Chondrocyte (in vitro differentiated cells): ENCODE measurements around the gene ABCA1. TPM values are rescaled to one million over a fixed set of nuclear protein-coding genes. Genes with fewer than 3 reads are reported as not detected.

Experiments used
- DNase-seq: peaks from one replicate; pipeline ENCODE4 v3.0.0; 2021; ENCODE audit warnings: mixed read lengths, low spot score
- H3K27ac Mint-ChIP-seq: one replicate; pipeline ENCODE4 v1.8.0; 2021; ENCODE audit warnings: mild to moderate bottlenecking, moderate library complexity, mixed read lengths; ENCODE audit not compliant: unreplicated experiment
- H3K27me3 Mint-ChIP-seq: 2 replicates; pipeline ENCODE4 v1.8.0; 2021; ENCODE audit warnings: low read depth, mixed read lengths
- H3K36me3 Mint-ChIP-seq: 2 replicates; pipeline ENCODE4 v1.8.0; 2021; ENCODE audit warnings: low read depth, mixed read lengths
- H3K4me1 Mint-ChIP-seq: 2 replicates; pipeline ENCODE4 v1.8.0; 2021; ENCODE audit warnings: low read depth, mild to moderate bottlenecking, mixed read lengths
- H3K4me3 Mint-ChIP-seq: one replicate; pipeline ENCODE4 v1.8.0; 2021; ENCODE audit warnings: mild to moderate bottlenecking, moderate library complexity, mixed read lengths; ENCODE audit not compliant: unreplicated experiment
- H3K9me3 Mint-ChIP-seq: 2 replicates; pipeline ENCODE4 v1.8.0; 2021; ENCODE audit warnings: low read depth, mixed read lengths
- total RNA-seq: library from RNA; stranded (reverse); gene quantifications from 3 replicates; pipeline ENCODE4 v1.2.1, GENCODE V29; 2021
- TF ChIP-seq, protein P1 (sequence below): fragments of 200-600 bp; sonication (generic); IDR thresholded peaks from 2 replicates; pipeline ENCODE4 v1.5.0; 2021; ENCODE audit warnings: antibody characterized with exemption, mild to moderate bottlenecking, moderate library complexity

Gene ABCA1
- total RNA-seq, 1 donor from 2014 or later, result 22.4 TPM

DNA sequence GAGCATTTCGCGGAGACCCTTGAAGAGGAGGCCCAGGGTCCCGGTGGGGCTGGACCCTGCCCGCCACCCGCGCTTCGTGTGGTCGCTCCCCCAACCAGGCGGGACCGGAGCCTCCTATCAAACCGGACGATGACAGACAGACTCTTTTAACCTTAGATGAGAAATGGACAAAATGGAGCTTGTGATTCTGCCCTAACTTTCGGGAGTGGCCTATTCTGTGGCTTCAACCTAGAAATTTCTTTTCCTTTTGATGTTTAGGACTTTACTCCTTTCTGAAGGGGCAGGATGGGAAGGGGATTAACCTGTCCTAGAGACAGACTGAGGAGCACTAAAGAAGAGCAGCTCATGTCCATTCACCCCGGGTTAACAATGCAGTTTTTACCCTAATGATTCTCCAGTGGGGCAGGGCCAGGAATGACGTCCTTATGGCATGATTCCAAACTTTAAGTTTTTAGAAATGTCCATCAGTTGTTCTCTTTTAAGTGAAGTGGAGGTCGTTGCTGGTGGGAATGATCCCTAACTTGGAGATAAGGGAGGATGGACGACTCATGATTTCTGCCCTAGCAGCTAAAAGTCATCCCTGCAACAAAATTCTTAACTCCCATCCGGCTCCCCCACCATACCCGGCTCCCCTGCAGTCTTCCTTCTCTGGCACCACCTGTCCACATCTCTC lies 179.5 kb downstream of the ABCA1 start:
- Mint-ChIP-seq H3K27ac (peak overlapping the region; percentile 98), H3K4me3 (peak overlapping the region; percentile 96), H3K4me1 (peaks cover 16% of the 10 kb centered on the region), H3K9me3 (no peaks in the 10 kb centered on the region), H3K27me3 (peaks cover 2% of the 10 kb centered on the region), H3K36me3 (peaks cover 7% of the 10 kb centered on the region)
- DNase-seq, result no peak
- TF ChIP-seq, protein P1, sequence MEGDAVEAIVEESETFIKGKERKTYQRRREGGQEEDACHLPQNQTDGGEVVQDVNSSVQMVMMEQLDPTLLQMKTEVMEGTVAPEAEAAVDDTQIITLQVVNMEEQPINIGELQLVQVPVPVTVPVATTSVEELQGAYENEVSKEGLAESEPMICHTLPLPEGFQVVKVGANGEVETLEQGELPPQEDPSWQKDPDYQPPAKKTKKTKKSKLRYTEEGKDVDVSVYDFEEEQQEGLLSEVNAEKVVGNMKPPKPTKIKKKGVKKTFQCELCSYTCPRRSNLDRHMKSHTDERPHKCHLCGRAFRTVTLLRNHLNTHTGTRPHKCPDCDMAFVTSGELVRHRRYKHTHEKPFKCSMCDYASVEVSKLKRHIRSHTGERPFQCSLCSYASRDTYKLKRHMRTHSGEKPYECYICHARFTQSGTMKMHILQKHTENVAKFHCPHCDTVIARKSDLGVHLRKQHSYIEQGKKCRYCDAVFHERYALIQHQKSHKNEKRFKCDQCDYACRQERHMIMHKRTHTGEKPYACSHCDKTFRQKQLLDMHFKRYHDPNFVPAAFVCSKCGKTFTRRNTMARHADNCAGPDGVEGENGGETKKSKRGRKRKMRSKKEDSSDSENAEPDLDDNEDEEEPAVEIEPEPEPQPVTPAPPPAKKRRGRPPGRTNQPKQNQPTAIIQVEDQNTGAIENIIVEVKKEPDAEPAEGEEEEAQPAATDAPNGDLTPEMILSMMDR, result no peak

GRCh38 chr9:104747565-104748358 lies 180.2 kb downstream of the ABCA1 start, which contains the start of gene NIPSNAP3A:
Gene NIPSNAP3A (plus strand): TSS chr9:104747683. CDS start chr9:104747793, 110 bp downstream.
- Mint-ChIP-seq H3K27ac (peak within 1 kb of the TSS; percentile 98), H3K36me3 (peaks cover 4% of the 10 kb centered on the region), H3K4me1 (peaks cover 19% of the 10 kb centered on the region), H3K27me3 (peaks cover 2% of the 10 kb centered on the region), H3K9me3 (no peaks in the 10 kb centered on the region), H3K4me3 (peak within 1 kb of the TSS; percentile 96)
- TF ChIP-seq, protein P1, result peak; percentile 14
- DNase-seq, result peak; percentile 94

DNA sequence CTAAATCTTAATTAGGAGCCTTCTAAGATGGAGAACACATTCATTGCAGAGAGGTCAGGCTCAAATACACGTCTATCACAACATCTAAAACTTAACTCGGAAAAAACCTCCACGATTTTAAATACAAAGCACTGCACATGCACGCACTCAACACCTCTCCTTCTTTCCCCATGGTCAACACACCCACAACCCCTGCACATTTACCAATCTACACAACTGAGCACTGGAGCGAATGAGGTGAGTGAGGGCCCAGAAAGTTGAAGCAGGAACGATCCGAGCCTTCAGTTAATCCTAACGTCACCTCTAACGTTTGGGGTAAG lies 180.8 kb downstream of the ABCA1 start:
- TF ChIP-seq, protein P1, result no peak
- H3K36me3 Mint-ChIP-seq, result peaks cover 2% of the 10 kb centered on the region
- peaks cover 19% of the 10 kb centered on the region for H3K4me1 Mint-ChIP-seq
- no peak for DNase-seq
- H3K27me3 Mint-ChIP-seq, result peaks cover 2% of the 10 kb centered on the region
- peak overlapping the region; percentile 96 for H3K4me3 Mint-ChIP-seq
- no peaks in the 10 kb centered on the region for H3K9me3 Mint-ChIP-seq
- H3K27ac Mint-ChIP-seq, result peak overlapping the region; percentile 98

DNA sequence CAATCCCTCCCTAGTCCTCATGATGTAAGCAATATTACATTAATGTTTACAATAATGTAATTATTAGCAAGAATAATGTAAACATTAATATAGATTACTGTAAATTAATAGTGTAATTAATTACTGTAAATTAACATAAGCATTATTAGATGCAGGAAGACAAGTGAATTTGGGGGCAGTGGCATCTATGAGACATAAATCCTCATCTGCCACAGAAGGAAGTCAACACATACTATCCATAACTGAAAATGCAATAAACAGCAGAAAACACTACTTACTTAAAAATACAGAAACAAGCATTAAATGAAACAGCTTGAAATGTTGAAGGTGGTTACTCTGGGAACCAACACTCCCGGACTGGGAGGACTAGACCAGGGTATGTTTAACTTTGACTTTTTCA lies 181.2 kb downstream of the ABCA1 start:
- H3K4me3 Mint-ChIP-seq, result peak overlapping the region; percentile 96
- peaks cover 19% of the 10 kb centered on the region for H3K4me1 Mint-ChIP-seq
- H3K36me3 Mint-ChIP-seq, result no peaks in the 10 kb centered on the region
- DNase-seq, result no peak
- H3K9me3 Mint-ChIP-seq, result no peaks in the 10 kb centered on the region
- TF ChIP-seq, protein P1, result no peak
- H3K27ac Mint-ChIP-seq, result peak overlapping the region; percentile 98
- peaks cover 2% of the 10 kb centered on the region for H3K27me3 Mint-ChIP-seq

GRCh38 chr9:104746285-104746684 lies 181.7 kb downstream of the ABCA1 start:
- DNase-seq, result no peak
- no peak overlapping the region for H3K27ac Mint-ChIP-seq
- H3K36me3 Mint-ChIP-seq, result no peaks in the 10 kb centered on the region
- TF ChIP-seq, protein P1, result no peak
- peaks cover 19% of the 10 kb centered on the region for H3K4me1 Mint-ChIP-seq
- no peaks in the 10 kb centered on the region for H3K9me3 Mint-ChIP-seq
- peaks cover 2% of the 10 kb centered on the region for H3K27me3 Mint-ChIP-seq
- no peak overlapping the region for H3K4me3 Mint-ChIP-seq
